GM10847 (cell line): Measurements from ENCODE around the gene OBP2A.

ENCODE experiments used
- POLR2A ChIP-seq: IDR thresholded peaks from 2 replicates; pipeline ENCODE4 v1.6.1; 2011; ENCODE audit not compliant: insufficient read length; ENCODE audit errors: extremely low read depth

Gene OBP2A

DNA sequence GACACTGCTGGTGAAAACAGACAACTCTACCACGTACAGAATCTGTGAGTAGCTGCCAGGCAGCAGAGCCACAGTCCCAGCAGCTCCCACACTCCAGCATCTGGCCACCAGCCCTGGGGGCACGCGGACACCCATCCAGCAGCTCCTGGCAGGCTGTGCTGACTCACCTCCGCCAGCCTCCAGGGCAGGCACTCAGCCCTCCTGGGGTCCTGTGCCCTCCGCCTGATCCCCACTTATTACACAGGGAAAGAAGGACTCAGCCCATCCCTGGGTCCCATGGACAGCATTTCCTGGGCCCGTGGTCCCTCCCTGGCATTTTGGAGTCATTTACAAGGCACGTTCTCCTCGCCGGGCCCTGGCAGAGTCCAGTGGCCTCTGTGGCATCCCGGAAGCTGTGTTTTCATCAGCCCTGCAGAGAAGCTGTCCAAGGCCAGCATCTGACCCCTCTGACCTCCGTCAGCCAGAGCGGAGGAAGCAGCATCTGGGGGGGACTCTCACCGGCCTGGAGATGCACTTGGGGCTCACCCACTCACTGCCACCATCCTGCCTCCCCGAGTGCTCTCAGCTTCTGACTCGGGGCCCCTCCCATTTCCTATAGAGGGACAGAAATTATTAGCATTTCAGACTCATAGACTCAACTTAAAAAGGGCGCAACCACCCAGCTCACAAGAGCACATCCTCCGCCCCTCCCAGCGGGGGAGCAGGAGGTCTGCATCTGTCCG, 37.2 kb downstream of the OBP2A start:
- TF ChIP-seq POLR2A, result no peak

DNA sequence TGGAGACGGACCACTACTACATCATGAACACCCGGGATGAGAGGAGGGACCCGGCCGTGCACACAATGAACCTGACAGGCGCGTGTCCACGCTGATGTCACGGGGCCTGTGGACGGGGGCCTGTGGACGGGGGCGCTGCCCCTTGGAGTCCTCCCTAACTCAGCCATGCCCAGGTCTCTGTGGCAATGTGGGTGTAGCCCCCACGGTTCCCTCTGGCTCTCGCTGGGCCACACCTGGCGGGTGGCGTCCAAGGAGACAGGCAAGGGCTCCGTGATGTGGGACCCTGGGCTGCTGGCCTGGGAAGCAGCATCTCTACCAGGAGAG, 37.7 kb downstream of the OBP2A start:
- TF ChIP-seq POLR2A, result no peak

DNA sequence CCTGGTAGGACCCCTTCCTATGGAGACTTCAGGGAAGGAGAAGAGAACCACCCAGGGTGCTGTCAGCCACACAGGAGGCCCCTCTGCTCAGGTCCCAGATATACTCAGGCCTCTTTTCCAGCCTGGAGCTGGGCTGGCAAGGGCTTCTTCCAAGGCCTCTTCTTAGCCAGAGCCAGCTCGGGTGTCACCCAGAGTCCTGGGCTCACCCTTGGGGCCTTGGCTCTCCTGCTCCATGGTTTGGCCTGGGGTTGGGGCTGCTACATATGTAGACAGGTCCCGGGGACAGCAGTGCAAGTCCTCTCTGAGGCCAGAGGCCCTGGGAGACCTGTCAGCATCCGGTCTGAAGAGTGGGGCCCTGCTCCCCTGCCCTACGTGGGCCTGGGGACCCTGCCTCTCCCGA, 38.4 kb downstream of the OBP2A start:
- no peak for TF ChIP-seq POLR2A

DNA sequence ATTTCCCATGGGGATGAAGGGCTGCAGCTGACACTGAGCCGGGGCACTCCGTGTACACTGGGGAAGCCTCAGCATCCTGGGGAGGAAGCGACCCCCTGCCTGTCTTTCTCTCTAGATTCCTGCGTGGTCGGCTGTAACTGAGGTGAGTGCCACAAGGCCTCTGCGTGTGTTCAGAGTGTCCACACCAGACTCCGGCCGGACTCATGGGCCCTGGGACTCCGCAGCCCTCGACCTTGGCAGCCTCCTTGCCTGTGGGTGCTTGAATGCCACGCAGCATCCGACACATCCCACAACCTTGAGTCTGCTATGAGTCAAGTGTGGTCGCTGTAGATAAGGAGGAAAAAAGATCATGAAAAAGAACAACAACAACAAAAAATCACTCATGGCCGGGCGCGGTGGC, 39.0 kb downstream of the OBP2A start:
- TF ChIP-seq POLR2A, result no peak

DNA sequence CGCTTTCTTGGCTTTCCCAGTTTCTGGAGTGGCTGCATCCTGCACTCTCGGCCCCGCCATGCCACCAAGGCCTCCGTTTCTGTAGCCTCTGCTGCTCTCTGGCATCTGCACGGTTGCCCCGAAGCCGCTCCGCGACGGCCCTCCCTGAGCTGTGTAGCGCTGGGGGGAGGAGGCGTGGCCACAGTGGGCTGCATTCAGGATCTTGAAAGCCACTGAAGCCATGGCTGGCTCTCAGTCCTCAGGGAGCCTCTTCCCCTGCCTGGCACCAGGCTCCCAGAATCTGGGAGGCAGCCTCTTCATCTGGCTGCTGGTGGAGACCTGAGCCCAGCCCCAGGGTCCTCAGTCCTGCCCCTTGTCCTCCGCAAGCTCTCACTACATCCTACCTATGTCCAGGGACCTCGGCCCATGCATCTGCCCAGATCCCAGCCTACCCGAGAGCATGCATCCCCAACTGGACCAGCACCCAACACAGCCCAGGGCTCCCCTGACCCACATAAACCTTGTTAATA, 40.7 kb downstream of the OBP2A start:
- TF ChIP-seq POLR2A, result no peak

DNA sequence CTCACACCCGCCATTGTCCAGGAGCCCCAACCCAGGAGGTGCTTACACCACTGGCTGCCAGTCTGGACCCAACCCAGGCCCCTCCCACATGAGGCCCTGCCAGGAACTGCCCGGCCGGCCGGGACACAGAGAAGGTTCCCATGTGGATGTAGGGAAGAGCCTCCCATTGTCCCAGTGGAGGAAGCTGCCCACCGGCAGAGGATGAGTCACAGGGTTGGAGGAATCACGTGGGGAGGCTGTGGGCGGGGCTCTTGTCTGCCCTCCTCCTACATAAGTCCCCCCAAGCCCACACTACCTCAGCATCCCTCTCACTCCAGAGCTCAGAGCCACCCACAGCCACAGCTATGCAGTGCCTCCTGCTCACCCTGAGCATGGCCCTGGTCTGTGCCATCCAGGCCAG, 41.7 kb downstream of the OBP2A start:
- TF ChIP-seq POLR2A, result no peak

DNA sequence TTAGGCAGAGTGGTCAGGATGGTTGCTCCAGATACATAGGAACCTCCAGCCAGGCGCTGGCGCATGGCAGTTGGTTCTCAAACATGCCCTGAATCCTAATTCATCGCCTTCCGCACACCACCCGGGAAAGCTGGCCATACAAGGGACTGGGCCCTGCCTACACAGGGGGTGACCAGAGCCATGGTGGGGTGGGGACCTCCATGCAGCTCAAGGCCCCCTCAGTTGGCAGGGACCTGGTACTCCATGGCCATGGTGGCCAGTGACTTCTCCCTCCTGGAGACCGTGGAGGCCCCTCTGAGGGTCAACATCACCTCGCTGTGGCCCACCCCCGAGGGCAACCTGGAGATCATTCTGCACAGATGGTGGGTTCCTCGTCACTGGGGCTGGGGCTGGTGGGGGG, 42.4 kb downstream of the OBP2A start:
- TF ChIP-seq POLR2A, result no peak

DNA sequence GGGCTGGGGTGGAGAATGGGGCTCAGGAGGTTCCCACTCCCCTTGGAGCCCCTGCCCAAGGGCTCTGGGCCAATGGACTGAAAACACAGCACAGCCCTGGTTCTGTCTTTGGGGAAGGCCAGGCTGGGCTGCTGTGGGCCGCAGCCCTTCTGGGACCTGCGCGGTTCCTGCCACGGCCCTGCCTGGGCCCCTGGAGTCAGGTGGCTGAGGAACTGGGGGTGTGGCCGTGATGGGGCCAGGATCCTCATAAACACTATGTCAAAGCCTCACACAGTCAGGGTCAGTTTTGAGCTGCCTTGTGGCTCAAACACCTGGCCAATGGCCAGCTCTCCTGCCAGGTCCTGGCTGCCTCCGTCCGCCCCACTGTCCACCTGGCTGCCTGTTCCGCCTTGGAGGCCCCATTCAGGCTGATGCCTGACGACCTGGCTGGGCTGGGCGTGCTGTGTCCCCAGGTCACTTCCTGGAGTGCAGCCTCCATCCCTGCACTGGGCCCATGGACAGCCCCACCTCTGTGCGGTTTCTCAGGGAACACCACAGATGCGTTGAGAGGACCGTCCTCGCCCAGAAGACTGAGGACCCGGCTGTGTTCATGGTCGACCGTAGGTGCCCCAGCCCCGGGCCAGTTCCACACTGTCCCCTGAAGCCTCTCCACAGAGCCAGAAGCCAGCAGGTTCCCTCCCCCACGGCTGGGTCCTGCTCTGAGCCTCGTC, 43.1 kb downstream of the OBP2A start:
- TF ChIP-seq POLR2A, result no peak

DNA sequence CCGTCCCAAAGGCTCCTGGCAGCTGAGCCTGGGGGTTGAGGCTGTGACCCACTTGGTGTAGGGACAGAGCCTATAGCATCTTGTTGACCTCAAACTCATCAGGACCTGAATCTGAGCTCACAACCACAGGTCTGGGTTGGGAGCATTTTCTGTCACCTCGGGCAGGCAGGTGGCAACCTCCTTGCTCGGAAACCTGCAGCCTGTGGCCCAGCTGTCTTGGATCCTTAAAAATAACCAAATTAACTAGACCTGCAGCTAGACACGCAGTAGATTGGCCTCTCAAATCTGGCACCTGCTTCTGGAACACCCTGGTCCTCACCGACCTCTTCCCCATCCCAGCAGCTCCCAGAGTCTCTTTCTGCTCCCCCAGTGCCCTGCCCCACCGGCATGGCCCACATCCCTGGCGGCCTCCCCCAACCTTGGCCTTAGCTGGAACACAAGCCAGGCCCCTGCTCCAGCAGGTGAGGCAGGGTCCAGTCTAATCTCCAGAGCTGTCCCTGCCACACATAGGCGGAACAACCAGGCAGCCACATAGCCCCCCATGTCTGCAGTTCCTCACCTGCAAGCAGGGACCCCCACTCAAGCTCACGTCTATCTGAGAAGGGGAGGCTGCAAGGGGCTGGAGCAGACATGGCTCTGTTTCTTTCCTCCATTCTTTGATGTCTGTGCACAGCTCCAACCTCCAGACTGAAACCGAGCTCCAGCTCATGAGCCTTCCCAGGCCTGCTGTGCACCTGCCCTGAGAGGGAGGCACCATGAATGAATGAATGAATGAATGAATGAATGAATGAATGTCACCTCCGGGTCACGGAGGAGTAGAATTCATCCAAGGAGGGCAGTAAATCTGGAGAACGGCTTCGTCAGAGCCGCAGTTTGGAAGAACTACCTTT, 43.9 kb downstream of the OBP2A start:
- TF ChIP-seq POLR2A, result no peak

DNA sequence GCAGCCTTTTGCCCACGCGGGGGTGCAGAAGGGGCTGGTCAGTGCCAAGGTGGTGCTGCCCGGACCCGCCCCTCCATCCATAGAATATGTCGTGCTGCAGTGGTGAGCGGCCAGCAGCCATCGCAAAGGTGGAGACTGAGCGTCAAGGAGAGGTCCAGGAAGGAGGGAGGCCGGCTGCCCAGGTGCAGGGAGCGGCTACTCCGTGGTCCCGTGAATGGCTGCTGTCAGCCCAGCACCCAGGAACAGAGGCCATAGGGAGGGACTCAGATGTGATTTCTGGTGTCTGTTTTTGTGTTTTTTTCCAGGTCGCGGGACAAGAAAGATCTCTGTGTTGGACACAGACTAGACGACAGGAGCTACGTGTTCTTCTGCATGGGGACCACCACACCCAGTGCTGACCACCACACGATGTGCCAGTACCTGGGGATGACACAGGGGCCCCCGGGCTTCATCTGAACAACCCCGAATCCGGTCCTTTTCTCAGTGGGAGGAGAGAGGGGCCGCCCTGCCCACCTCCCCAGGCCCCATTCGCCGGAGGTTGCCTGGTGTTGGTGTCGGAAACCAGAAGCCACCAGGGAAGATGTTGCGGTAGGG, 44.7 kb downstream of the OBP2A start:
- no peak for TF ChIP-seq POLR2A

DNA sequence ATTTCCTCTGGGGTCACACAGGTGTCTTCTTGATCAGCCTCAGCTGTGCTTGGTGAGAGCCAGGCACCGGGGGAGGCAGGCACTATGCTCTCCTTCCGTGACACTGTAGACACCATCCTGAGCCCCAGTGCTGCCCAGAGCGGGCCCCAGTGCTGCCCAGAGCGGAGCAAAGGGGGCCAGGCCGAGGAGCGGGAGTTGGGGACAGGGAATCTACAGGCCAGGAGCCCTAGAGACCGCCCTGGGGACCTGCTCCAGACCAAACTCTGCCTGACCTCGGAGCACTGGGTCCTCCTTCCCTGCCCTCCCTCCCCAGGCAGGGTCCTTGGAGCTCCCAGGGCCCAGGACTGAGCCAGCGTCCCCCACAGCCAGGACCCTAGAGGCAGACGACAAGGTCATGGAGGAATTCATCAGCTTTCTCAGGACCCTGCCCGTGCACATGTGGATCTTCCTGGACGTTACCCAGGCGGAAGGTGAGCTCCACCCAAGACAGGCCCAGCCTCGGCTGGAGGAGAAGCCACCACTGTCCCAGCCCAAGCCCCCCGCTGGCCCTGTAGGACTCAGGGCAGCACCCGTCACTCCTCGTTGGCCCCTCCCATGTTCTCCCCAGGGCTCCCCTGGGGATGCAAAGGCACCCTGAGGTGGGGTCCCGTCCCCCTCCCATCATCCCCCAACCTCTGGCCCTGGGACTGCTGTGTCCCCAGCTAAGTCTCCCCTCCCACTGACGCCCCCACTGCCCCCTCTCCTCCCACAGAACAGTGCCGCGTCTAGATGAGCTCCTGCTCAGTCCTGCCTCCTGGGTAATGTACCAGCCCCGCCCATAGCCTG, 45.8 kb downstream of the OBP2A start:
- TF ChIP-seq POLR2A, result no peak

DNA sequence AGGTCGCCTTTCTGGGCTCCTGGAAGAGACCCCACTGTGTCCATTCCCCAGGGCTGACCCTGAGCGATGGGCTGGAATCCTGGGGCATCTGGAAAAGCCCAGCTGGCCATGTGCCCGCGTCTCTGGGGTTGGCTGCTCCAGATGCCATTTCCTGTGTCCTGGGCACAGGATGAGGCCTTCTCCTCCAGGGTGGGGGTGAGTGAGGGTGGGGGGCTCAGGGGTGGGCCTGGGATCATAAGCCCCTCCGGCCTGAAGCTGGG, 46.3 kb downstream of the OBP2A start:
- no peak for TF ChIP-seq POLR2A

DNA sequence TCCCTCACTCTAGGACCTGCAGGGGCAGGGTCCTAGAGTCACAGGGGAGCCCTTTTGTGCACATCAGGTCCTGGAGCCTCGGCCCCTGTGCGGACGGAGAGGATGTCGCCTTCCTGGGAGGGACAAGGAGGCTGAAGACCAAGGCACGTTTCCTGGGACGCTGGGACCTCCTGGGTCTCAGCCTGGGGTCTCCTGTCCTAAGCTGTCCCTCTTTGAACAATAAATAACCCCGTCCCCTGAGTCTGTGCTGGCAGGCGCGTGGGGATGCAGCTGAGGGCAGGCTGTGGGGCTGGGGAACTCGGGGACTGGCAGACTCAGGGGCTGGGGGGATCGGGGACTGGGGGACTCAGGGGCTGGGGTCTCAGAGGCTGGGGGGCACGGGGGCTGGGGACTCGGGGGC, 46.7 kb downstream of the OBP2A start:
- TF ChIP-seq POLR2A, result no peak

DNA sequence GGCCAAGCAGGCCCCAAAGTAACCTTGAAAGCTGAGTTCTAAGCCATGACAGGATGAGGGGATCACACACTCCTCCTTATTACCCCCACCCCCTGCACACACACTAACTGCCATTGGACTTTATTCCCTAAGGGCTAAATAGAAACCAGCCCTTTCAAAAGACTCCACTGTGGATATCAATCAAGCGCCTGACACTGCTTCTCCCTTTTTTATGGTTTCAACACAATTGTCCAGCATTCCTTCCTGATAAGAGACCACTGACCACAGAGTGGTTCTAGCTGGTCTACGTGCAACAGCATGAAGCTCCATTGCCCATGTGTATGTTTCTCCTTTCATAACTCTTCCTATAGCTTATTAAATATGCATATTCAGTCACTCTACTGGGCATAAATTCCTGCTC, 50.3 kb downstream of the OBP2A start:
- TF ChIP-seq POLR2A, result no peak
